ENCODE results near the gene ACACB.

- TF ChIP-seq, protein P1, sequence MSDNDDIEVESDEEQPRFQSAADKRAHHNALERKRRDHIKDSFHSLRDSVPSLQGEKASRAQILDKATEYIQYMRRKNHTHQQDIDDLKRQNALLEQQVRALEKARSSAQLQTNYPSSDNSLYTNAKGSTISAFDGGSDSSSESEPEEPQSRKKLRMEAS (IDR thresholded peaks at IDR 0.05; ENCODE audit: insufficient read depth, insufficient read length): no peak
- TF ChIP-seq POLR2AphosphoS5 (IDR thresholded peaks at IDR 0.05; ENCODE audit: insufficient read depth, low read depth, low read length): no peak
Measured at GRCh38 chr12:109268896-109269295, 152.5 kb downstream of the ACACB start.

All from endothelial cell of umbilical vein (primary cell).